Liver (tissue), 9 donors: Measurements from ENCODE around the gene TMEM135. TPM values are rescaled to one million over a fixed set of nuclear protein-coding genes. Genes with fewer than 3 reads are reported as not detected.
"Not testable (repeated sequence)": the region's sequence is repeated elsewhere in the genome, so short reads cannot be mapped to it uniquely, and the experiment has no call there.

Experiments
- DNase-seq: peaks from one replicate; pipeline ENCODE4 v3.0.0-alpha.2; 2017; ENCODE audit warnings: low spot score
- H3K27ac ChIP-seq, 2 donors: one replicate each; pipeline ENCODE4 v1.7.0; 2013; ENCODE audit warnings: inconsistent platforms in 2 of 2, low read length in 2 of 2, control low read depth in 1 of 2, low read depth in 1 of 2, mild to moderate bottlenecking in 1 of 2
- H3K27me3 ChIP-seq, 4 donors: one replicate each; pipeline versions ENCODE4 v1.6.1 to v1.7.0; 2013; ENCODE audit warnings: low read length in 3 of 4, inconsistent platforms in 1 of 4, mild to moderate bottlenecking in 1 of 4, moderate library complexity in 1 of 4; ENCODE audit not compliant: control insufficient read depth in 4 of 4, insufficient read depth in 4 of 4
- H3K36me3 ChIP-seq, 4 donors: one replicate each; pipeline versions ENCODE4 v1.6.1 to v1.7.0; 2013; ENCODE audit warnings: low read length in 3 of 4, mild to moderate bottlenecking in 3 of 4, low read depth in 1 of 4, moderate library complexity in 1 of 4; ENCODE audit not compliant: control insufficient read depth in 4 of 4, insufficient read depth in 3 of 4
- H3K4me1 ChIP-seq, 4 donors: one replicate each; pipeline versions ENCODE4 v1.6.1 to v1.7.0; 2013; ENCODE audit warnings: low read length in 3 of 4, mild to moderate bottlenecking in 3 of 4, moderate library complexity in 1 of 4; ENCODE audit not compliant: control insufficient read depth in 4 of 4, insufficient read depth in 4 of 4
- H3K4me3 ChIP-seq, 3 donors: one replicate each; pipeline versions ENCODE4 v1.6.1 to v1.7.0; 2013; ENCODE audit warnings: low read length in 3 of 3, control low read depth in 1 of 3, low read depth in 1 of 3, mild to moderate bottlenecking in 1 of 3
- H3K9ac ChIP-seq, 2 donors: one replicate each; pipeline ENCODE4 v1.7.0; 2013; ENCODE audit warnings: low read length in 2 of 2, mild to moderate bottlenecking in 2 of 2, moderate library complexity in 2 of 2, control low read depth in 1 of 2, low read depth in 1 of 2
- H3K9me3 ChIP-seq, 4 donors: one replicate each; pipeline versions ENCODE4 v1.6.1 to v1.7.0; 2013; ENCODE audit warnings: low read length in 3 of 4; ENCODE audit not compliant: control insufficient read depth in 4 of 4
- EGR1 ChIP-seq, 2 donors: IDR thresholded peaks; 2 replicates each; pipeline ENCODE4 v1.6.1; 2016 to 2018; ENCODE audit warnings: antibody characterized with exemption in 2 of 2, low read depth in 2 of 2
- FOXA1 ChIP-seq: IDR thresholded peaks from 2 replicates; pipeline ENCODE4 v1.6.1; 2016; ENCODE audit warnings: antibody characterized with exemption
- FOXA2 ChIP-seq: IDR thresholded peaks from 2 replicates; pipeline ENCODE4 v1.6.1; 2016; ENCODE audit warnings: antibody characterized with exemption
- HNF4G ChIP-seq: IDR thresholded peaks from 2 replicates; pipeline ENCODE4 v1.6.1; 2016; ENCODE audit warnings: antibody characterized with exemption
- JUND ChIP-seq, 2 donors: IDR thresholded peaks; 2 replicates each; pipeline ENCODE4 v1.6.1; 2016; ENCODE audit warnings: antibody characterized with exemption in 2 of 2
- RAD21 ChIP-seq, 2 donors: IDR thresholded peaks; 2 replicates each; pipeline ENCODE4 v1.6.1; 2016; ENCODE audit warnings: antibody characterized with exemption in 2 of 2, mild to moderate bottlenecking in 2 of 2
- SP1 ChIP-seq: IDR thresholded peaks from 2 replicates; pipeline ENCODE4 v1.6.1; 2018; ENCODE audit warnings: antibody characterized with exemption, mild to moderate bottlenecking
- TAF1 ChIP-seq: conservative IDR thresholded peaks from 2 replicates; pipeline ENCODE4 v1.6.1; 2016; ENCODE audit warnings: antibody characterized with exemption, mild to moderate bottlenecking
- YY1 ChIP-seq: IDR thresholded peaks from 2 replicates; pipeline ENCODE4 v1.6.1; 2016; ENCODE audit warnings: antibody characterized with exemption, mild to moderate bottlenecking
- WGBS: extraction: QIAGEN DNeasy Blood & Tissue Kit; methylation state at CpG from one replicate; pipeline ENCODE4 v1.1.7; 2013; 5-methylcytosine and 5-hydroxymethylcytosine counted together
- polyA plus RNA-seq, 2 donors: library from polyadenylated mRNA; stranded (reverse) in 1 of 2; unstranded in 1 of 2; fragments of 200-250 nt in 1 of 2; fragments of >200 nt in 1 of 2; fragmentation: Nextera tagmentation in 1 of 2; extraction: Ambion mirVana in 1 of 2; gene quantifications; one replicate each; pipeline versions ENCODE4 v1.2.1 to v1.2.3, GENCODE V29; 2013 to 2015
- total RNA-seq, 2 donors: library from RNA; depleted of rRNA; stranded (reverse); fragments of >200 nt; gene quantifications; one replicate each; pipeline ENCODE4 v1.2.3, GENCODE V29; 2014
- TF ChIP-seq, protein P1 (sequence below): IDR thresholded peaks from 2 replicates; pipeline ENCODE4 v1.6.1; 2016; ENCODE audit warnings: antibody characterized with exemption, mild to moderate bottlenecking
- TF ChIP-seq, protein P2 (sequence below): IDR thresholded peaks from 2 replicates; pipeline ENCODE4 v1.6.1; 2016; ENCODE audit warnings: antibody characterized with exemption
- TF ChIP-seq, protein P3 (sequence below): IDR thresholded peaks from 2 replicates; pipeline ENCODE4 v1.6.1; 2016; ENCODE audit warnings: antibody characterized with exemption
- donor health status: healthy.
- donor health status: healthy.
- donor health status: healthy.
- donor health status: healthy.
- donor health status: healthy.

TMEM135 gene
- total and polyA plus RNA-seq, 4 donors: 10.0 to 38.9 (median 23.5) TPM

DNA sequence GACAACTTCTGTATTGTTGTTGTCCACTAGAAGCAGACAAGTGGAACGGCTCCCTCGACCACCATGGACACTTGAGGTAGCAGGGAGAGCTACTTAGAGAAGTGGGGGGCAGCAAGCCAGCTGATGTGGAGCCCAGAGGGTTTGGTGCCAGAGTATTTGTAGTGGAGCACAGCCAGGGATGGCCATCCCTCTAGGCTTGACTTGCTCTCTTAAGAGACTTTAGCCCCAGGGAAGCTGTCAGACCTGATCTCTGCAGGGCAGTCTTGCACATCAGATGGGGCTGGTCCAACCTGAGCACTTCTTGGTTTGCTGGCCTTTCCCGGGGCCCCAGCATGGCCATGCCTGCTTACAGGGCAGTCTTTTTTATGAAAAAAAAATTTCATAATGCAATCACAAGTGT is 15.0 kb upstream of the TMEM135 start:
- DNase-seq: no peak
- Histone ChIP-seq H3K9me3 (no peaks in the 10 kb centered on the region), H3K27ac (no peak overlapping the region), H3K9ac (no peak overlapping the region), H3K4me3 (no peak overlapping the region), H3K4me1 (no peaks in the 10 kb centered on the region), H3K36me3 (no peaks in the 10 kb centered on the region), H3K27me3 (no peaks in the 10 kb centered on the region)
- 92% methylated on average over 3 of the region's 3 CpGs for WGBS
- TF ChIP-seq, protein P1, sequence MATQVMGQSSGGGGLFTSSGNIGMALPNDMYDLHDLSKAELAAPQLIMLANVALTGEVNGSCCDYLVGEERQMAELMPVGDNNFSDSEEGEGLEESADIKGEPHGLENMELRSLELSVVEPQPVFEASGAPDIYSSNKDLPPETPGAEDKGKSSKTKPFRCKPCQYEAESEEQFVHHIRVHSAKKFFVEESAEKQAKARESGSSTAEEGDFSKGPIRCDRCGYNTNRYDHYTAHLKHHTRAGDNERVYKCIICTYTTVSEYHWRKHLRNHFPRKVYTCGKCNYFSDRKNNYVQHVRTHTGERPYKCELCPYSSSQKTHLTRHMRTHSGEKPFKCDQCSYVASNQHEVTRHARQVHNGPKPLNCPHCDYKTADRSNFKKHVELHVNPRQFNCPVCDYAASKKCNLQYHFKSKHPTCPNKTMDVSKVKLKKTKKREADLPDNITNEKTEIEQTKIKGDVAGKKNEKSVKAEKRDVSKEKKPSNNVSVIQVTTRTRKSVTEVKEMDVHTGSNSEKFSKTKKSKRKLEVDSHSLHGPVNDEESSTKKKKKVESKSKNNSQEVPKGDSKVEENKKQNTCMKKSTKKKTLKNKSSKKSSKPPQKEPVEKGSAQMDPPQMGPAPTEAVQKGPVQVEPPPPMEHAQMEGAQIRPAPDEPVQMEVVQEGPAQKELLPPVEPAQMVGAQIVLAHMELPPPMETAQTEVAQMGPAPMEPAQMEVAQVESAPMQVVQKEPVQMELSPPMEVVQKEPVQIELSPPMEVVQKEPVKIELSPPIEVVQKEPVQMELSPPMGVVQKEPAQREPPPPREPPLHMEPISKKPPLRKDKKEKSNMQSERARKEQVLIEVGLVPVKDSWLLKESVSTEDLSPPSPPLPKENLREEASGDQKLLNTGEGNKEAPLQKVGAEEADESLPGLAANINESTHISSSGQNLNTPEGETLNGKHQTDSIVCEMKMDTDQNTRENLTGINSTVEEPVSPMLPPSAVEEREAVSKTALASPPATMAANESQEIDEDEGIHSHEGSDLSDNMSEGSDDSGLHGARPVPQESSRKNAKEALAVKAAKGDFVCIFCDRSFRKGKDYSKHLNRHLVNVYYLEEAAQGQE: no peak
- TF ChIP-seq, protein P2, sequence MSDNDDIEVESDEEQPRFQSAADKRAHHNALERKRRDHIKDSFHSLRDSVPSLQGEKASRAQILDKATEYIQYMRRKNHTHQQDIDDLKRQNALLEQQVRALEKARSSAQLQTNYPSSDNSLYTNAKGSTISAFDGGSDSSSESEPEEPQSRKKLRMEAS: no peak
- TF ChIP-seq FOXA2 (no peak), RAD21 (IDR thresholded peaks at IDR 0.05) (no peak), FOXA1 (no peak), JUND (IDR thresholded peaks at IDR 0.05) (no peak), YY1 (no peak), TAF1 (no peak), SP1 (no peak), HNF4G (no peak), EGR1 (IDR thresholded peaks at IDR 0.05; ENCODE audit: low read depth in 2 of 2) (no peak)
- TF ChIP-seq, protein P3, sequence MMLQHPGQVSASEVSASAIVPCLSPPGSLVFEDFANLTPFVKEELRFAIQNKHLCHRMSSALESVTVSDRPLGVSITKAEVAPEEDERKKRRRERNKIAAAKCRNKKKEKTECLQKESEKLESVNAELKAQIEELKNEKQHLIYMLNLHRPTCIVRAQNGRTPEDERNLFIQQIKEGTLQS: no peak

DNA sequence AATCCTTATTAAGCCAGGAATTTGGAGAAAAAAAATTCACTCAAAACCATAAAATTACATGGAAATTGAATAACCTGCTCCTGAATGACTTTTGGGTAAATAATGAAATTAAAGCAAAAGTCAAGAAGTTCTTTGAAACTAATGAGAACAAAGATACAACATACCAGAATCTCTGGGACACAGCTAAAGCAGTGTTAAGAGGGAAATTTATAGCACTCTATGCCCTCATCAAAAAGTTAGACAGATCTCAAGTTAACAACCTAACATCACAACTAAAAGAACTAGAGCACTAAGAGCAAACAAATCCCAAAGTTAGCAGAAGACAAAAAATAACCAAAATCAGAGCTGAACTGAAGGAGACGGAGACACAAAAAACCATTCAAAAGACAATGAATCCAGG is 11.3 kb upstream of the TMEM135 start:
- not testable (repeated sequence) for H3K4me1 ChIP-seq, H3K9ac ChIP-seq
- 97% methylated on average over 1 of the region's 1 CpG for WGBS

DNA sequence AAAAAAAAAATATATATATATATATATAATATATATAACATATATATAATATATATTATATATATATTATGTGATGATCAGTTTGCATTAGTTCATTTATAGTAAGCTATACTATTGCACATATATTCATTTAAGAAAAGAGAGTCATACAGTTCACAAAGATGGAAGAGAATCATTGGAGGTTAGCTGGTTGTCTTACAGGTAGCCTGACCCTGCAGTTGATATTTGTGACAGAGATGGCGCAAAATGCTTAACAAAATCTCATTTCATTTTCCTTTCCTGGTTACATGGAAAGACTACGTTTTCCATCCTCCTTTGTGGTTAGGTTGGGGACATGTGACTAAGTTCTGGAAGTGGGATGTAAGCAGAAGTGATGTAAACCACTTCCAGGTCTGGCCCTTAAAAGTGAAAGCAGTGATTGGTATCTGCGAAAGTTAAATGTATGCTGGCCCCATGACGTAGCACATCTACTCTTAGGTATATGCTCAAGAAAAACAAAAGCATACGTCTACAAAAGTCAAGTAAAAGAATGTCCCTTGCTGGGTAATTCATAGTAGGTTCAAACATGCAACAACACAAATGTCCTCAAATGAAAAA is 7.2 kb upstream of the TMEM135 start:
- no peaks in the 10 kb centered on the region for H3K9me3 ChIP-seq
- WGBS: 62% methylated on average over 5 of the region's 5 CpGs
- H3K27me3 ChIP-seq: no peaks in the 10 kb centered on the region
- no peak overlapping the region for H3K9ac ChIP-seq
- H3K36me3 ChIP-seq: no peaks in the 10 kb centered on the region
- no peak for DNase-seq
- H3K4me1 ChIP-seq: peaks cover 0 to 1% (median 0%) of the 10 kb centered on the region in 4 donors
- H3K4me3 ChIP-seq: no peak overlapping the region
- TF ChIP-seq, protein P3: no peak
- no peak overlapping the region for H3K27ac ChIP-seq

More for the DNA sequence above, 11.3 kb upstream of the TMEM135 start:
- H3K9me3 ChIP-seq, H3K27ac ChIP-seq, H3K27me3 ChIP-seq, DNase-seq, H3K36me3 ChIP-seq, H3K4me3 ChIP-seq: not testable (repeated sequence)
